CD8-positive, alpha-beta memory T cell (primary cell): ENCODE measurements around the gene MACROD1. TPM values are rescaled to one million over a fixed set of nuclear protein-coding genes. Genes with fewer than 3 reads are reported as not detected.
"Not testable (repeated sequence)": the region's sequence is repeated elsewhere in the genome, so short reads cannot be mapped to it uniquely, and the experiment has no call there.

Experiments used
- CTCF ChIA-PET: fragments of 350-600 bp; sonication (Branson Sonifier 250); formaldehyde crosslinking; loops from one replicate; lab custom pipeline; 2021; ENCODE audit warnings: antibody characterized with exemption; lab: Charles Lee
- POLR2A ChIA-PET: fragments of 350-600 bp; sonication (Branson Sonifier 250); formaldehyde crosslinking; loops from one replicate; lab custom pipeline; 2021; ENCODE audit warnings: antibody characterized with exemption; lab: Charles Lee
- DNase-seq, 5 donors: peaks; one replicate each; pipeline versions ENCODE4 v3.0.0 to v3.0.0-alpha.2; 2020 to 2022; ENCODE audit warnings: mixed read lengths in 1 of 5
- H3K27ac ChIP-seq: one replicate; pipeline ENCODE4 v1.7.0; 2013; ENCODE audit warnings: low read depth, mild to moderate bottlenecking, low read length, moderate library complexity
- H3K27me3 ChIP-seq: 2 replicates; pipeline ENCODE4 v1.7.0; 2013; ENCODE audit warnings: low read length, mild to moderate bottlenecking; ENCODE audit not compliant: insufficient read depth, poor library complexity, severe bottlenecking
- H3K36me3 ChIP-seq: 2 replicates; pipeline ENCODE4 v1.7.0; 2013; ENCODE audit warnings: mild to moderate bottlenecking, low read length, moderate library complexity; ENCODE audit not compliant: insufficient read depth
- H3K4me1 ChIP-seq: 2 replicates; pipeline ENCODE4 v1.7.0; 2013; ENCODE audit warnings: mild to moderate bottlenecking, low read length, moderate library complexity; ENCODE audit not compliant: insufficient read depth
- H3K4me3 ChIP-seq: 2 replicates; pipeline ENCODE4 v1.7.0; 2013; ENCODE audit warnings: mild to moderate bottlenecking, low read length
- H3K9me3 ChIP-seq: 2 replicates; pipeline ENCODE4 v1.7.0; 2013; ENCODE audit warnings: mild to moderate bottlenecking, low read length
- H3K27ac Mint-ChIP-seq, 8 donors: one replicate each; pipeline ENCODE4 v1.8.0; 2020 to 2021; ENCODE audit warnings: mixed read lengths in 8 of 8, mild to moderate bottlenecking in 6 of 8, inconsistent platforms in 3 of 8, moderate library complexity in 3 of 8
- H3K27me3 Mint-ChIP-seq, 2 donors: one replicate each; pipeline ENCODE4 v1.8.0; 2020 to 2021; ENCODE audit warnings: mixed read lengths in 2 of 2, mild to moderate bottlenecking in 1 of 2, moderate library complexity in 1 of 2
- H3K36me3 Mint-ChIP-seq, 3 donors: one replicate each; pipeline ENCODE4 v1.8.0; 2020 to 2021; ENCODE audit warnings: mixed read lengths in 3 of 3, inconsistent platforms in 1 of 3, mild to moderate bottlenecking in 1 of 3
- H3K4me1 Mint-ChIP-seq, 3 donors: one replicate each; pipeline ENCODE4 v1.8.0; 2020 to 2021; ENCODE audit warnings: mixed read lengths in 3 of 3, inconsistent platforms in 1 of 3, mild to moderate bottlenecking in 1 of 3
- H3K4me3 Mint-ChIP-seq, 7 donors: one replicate each; pipeline ENCODE4 v1.8.0; 2020 to 2021; ENCODE audit warnings: mixed read lengths in 7 of 7, mild to moderate bottlenecking in 6 of 7, moderate library complexity in 4 of 7, inconsistent platforms in 2 of 7
- H3K9me3 Mint-ChIP-seq, 5 donors: one replicate each; pipeline ENCODE4 v1.8.0; 2020 to 2022; ENCODE audit warnings: mixed read lengths in 5 of 5, mild to moderate bottlenecking in 3 of 5, moderate library complexity in 2 of 5, inconsistent platforms in 1 of 5
- polyA plus RNA-seq: library from polyadenylated mRNA; unstranded; fragments of 300-500 nt; fragmentation: Illumina TruSeq; gene quantifications from one replicate; pipeline ENCODE4 v1.2.3, GENCODE V29; 2021
- total RNA-seq, 2 experiments: library from RNA; stranded (reverse); gene quantifications; one replicate each; pipeline ENCODE4 v1.2.3, GENCODE V29; 2021

Gene MACROD1
- total and polyA plus RNA-seq, 3 experiments from 2014 or later = 9.2 to 25.5 (median 19.6) TPM

DNA sequence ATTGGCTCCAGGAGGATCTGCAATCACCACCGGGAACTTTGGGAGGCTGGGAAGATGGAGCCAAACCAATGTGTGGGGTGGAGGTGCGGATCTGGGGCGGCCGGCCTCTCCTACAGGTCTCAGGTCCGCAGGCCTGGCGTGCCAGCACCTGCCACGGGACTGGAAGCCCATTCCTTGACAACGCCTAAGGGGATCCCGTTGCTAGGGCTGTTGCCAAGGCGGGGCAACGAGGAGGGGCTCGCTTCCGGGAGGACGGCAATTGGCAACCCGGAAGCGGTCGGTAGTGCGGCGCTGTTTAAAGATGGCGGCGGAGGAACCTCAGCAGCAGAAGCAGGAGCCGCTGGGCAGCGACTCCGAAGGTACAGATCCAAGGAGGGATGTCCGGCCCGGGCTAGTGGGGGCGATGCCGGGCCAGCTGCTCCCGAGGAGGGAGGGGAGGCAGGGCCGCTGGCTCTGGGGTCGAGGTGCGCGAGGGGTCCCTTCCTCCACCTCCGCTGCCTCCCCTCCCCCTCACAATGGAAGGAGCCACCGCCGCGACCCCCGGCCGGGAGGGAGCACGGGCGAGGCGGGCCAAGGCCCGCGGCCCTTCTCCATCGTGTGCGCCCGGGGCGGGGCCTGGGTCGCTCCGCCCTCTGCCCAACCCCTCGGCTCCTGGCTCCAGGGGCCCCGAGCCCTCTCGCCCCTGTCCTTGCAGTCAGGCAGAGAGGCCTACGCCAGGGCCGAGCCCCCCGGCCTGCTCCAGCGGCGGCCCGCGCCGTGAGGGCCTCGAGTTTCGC, 179.6 kb downstream of the MACROD1 start, which contains the start of gene OTUB1:
Gene OTUB1, plus strand, starts transcription at position 283 of the 776 bp plus-strand sequence. Its CDS starts 19 bp downstream, at position 302.
- DNase-seq = peak; percentile 81 to 93 (median 84)
- no peaks in the 10 kb centered on the region for H3K27me3 ChIP-seq
- Mint-ChIP-seq H3K4me1 (peaks cover 27 to 41% (median 37%) of the 10 kb centered on the region in 3 donors), H3K4me3 (peak within 1 kb of the TSS; percentile 96 to 99 (median 99)), H3K36me3 (peaks cover 0 to 35% (median 2%) of the 10 kb centered on the region in 3 donors), H3K27me3 (no peaks in the 10 kb centered on the region), H3K27ac (peak within 1 kb of the TSS; percentile 98 to 100 (median 99)), H3K9me3 (no peaks in the 10 kb centered on the region)
- POLR2A ChIA-PET = interaction anchor here (0.8 to 2.2 kb wide), 5 partner anchors 12 to 148 kb away, joined by 3 to 9 read pairs (median 3); partner anchors contain the start of genes COX8A and MARK2
- H3K36me3 ChIP-seq = peaks cover 12% of the 10 kb centered on the region
- peaks cover 22% of the 10 kb centered on the region for H3K4me1 ChIP-seq
- H3K9me3 ChIP-seq = no peaks in the 10 kb centered on the region
- H3K27ac ChIP-seq = peak within 1 kb of the TSS; percentile 94
- H3K4me3 ChIP-seq = peak within 1 kb of the TSS; percentile 85
- CTCF ChIA-PET = interaction anchor here (0.9 to 1.7 kb wide), 4 partner anchors 14 to 331 kb away, joined by 3 to 7 read pairs (median 4); partner anchors contain the start of genes PRDX5 and TRMT112

DNA sequence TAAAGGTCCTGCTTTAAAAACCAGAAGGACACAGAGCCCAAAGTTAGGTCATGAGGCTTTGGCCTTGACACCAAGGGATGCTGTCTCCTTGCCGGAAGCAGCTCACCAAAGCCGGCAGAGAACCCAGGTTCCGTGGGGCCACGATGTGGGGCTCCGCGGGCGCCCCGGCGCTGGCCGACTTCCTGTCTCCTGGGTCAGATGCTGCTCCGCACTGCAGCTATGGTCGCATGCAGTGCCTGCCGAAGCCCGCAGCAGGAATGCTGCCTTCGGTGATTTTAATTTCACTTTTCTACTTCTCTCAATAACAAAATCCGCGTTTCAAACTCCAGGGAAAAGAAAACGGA, 180.1 kb downstream of the MACROD1 start:
- H3K4me1 ChIP-seq = peaks cover 22% of the 10 kb centered on the region
- no peaks in the 10 kb centered on the region for H3K27me3 Mint-ChIP-seq
- DNase-seq = peak; percentile 57 to 82 (median 72)
- no peaks in the 10 kb centered on the region for H3K27me3 ChIP-seq
- H3K36me3 ChIP-seq = peaks cover 7% of the 10 kb centered on the region
- no peaks in the 10 kb centered on the region for H3K9me3 ChIP-seq
- ChIA-PET POLR2A (interaction anchor here (0.6 to 2.2 kb wide), 6 partner anchors 9 to 148 kb away, joined by 3 to 9 read pairs (median 3); partner anchors contain the start of genes COX8A and MARK2), CTCF (interaction anchor here (0.8 to 1.3 kb wide), 4 partner anchors 14 to 332 kb away, joined by 3 to 4 read pairs (median 4); partner anchors contain the start of genes PRDX5 and TRMT112)
- H3K4me3 Mint-ChIP-seq = peak overlapping the region; percentile 96 to 99 (median 99)
- H3K4me1 Mint-ChIP-seq = peaks cover 27 to 44% (median 32%) of the 10 kb centered on the region in 3 donors
- H3K9me3 Mint-ChIP-seq = no peaks in the 10 kb centered on the region
- peak overlapping the region; percentile 98 to 100 (median 99) for H3K27ac Mint-ChIP-seq
- peaks cover 0 to 30% (median 2%) of the 10 kb centered on the region in 3 donors for H3K36me3 Mint-ChIP-seq
- H3K4me3 ChIP-seq = peak overlapping the region; percentile 85
- peak overlapping the region; percentile 94 for H3K27ac ChIP-seq

DNA sequence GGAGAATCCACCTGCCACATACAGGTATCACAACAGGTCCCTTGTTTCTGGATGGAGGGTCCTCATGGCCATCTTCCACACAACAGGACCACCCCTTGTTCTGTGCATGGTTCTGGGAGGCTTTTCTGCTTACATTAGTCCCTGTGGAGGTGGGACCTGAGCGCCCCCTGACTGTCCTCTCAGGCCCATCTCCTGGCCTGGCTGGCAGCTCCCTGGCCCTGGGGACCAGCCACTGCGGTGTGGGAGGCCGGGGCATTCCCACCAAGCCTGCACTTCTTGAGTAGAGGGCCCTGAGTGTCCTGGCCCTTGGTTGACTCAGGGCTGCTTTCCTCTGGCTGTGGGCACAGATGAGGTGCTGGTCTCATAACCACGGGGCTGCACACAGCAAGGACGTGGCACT, 186.5 kb downstream of the MACROD1 start:
- H3K27ac ChIP-seq = no peak overlapping the region
- Mint-ChIP-seq H3K27me3 (no peaks in the 10 kb centered on the region), H3K27ac (peak overlapping the region in 1 of 8 donors; percentile 50), H3K4me3 (no peak overlapping the region), H3K36me3 (peaks cover 0 to 13% (median 3%) of the 10 kb centered on the region in 3 donors), H3K4me1 (peaks cover 18 to 29% (median 19%) of the 10 kb centered on the region in 3 donors), H3K9me3 (no peaks in the 10 kb centered on the region)
- ChIA-PET CTCF (no interaction called here), POLR2A (interaction anchor here (0.7 kb wide), 1 partner anchor 45 kb away, joined by 4 read pairs; no protein-coding TSS in a partner anchor)
- DNase-seq = no peak
- H3K4me1 ChIP-seq = peaks cover 9% of the 10 kb centered on the region
- H3K4me3 ChIP-seq = no peak overlapping the region
- no peaks in the 10 kb centered on the region for H3K27me3 ChIP-seq
- H3K36me3 ChIP-seq = no peaks in the 10 kb centered on the region
- H3K9me3 ChIP-seq = no peaks in the 10 kb centered on the region

DNA sequence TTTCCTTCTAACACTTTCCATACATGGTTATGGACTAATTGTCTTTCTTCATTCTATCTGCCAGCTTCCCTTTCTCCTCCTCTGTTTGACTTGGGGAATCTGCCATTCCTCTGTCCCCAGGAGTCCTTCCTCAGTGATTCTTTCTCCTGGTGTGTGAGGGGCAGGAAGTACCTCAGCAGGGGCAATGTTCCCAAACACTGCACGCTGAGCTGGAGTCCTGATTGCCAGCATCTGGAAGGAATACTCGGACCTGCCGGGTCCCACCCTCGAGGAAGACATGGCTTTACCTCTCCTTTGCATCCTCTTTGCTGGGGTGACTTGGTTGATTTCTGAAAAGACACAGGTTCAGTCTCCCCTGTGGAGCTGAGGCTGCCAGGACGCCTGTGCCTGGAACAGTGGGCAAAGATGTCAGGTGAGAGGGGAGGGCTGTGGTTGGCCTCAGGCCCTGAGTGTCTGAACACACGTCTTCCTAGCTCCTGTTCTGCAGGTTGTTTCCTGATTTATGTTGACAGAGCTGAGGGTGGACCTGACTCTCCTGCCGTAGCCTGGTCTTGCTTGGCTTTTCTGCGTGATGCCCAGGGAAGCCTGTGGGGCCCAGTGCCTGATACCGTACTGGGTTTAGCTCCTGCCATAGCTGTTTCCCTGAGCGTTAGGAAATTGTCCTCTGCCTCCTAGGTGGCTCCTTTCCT, 187.2 kb downstream of the MACROD1 start:
- DNase-seq = no peak
- ChIA-PET POLR2A (interaction anchor here (0.6 kb wide), 1 partner anchor 674 kb away, joined by 4 read pairs; no protein-coding TSS in a partner anchor), CTCF (interaction anchor here (0.5 to 1.5 kb wide), 4 partner anchors 22 to 442 kb away, joined by 3 to 5 read pairs (median 3); no protein-coding TSS in a partner anchor)
- Mint-ChIP-seq H3K36me3 (peaks cover 0 to 14% (median 3%) of the 10 kb centered on the region in 3 donors), H3K27ac (peak overlapping the region in 5 of 8 donors; percentile 15 to 82 (median 60)), H3K4me1 (peaks cover 23 to 35% (median 25%) of the 10 kb centered on the region in 3 donors), H3K9me3 (no peaks in the 10 kb centered on the region), H3K4me3 (peak overlapping the region in 2 of 7 donors; percentile 10 to 27), H3K27me3 (no peaks in the 10 kb centered on the region)
- Histone ChIP-seq H3K27me3 (no peaks in the 10 kb centered on the region), H3K4me3 (no peak overlapping the region), H3K36me3 (no peaks in the 10 kb centered on the region), H3K27ac (no peak overlapping the region), H3K4me1 (peaks cover 13% of the 10 kb centered on the region), H3K9me3 (no peaks in the 10 kb centered on the region)

DNA sequence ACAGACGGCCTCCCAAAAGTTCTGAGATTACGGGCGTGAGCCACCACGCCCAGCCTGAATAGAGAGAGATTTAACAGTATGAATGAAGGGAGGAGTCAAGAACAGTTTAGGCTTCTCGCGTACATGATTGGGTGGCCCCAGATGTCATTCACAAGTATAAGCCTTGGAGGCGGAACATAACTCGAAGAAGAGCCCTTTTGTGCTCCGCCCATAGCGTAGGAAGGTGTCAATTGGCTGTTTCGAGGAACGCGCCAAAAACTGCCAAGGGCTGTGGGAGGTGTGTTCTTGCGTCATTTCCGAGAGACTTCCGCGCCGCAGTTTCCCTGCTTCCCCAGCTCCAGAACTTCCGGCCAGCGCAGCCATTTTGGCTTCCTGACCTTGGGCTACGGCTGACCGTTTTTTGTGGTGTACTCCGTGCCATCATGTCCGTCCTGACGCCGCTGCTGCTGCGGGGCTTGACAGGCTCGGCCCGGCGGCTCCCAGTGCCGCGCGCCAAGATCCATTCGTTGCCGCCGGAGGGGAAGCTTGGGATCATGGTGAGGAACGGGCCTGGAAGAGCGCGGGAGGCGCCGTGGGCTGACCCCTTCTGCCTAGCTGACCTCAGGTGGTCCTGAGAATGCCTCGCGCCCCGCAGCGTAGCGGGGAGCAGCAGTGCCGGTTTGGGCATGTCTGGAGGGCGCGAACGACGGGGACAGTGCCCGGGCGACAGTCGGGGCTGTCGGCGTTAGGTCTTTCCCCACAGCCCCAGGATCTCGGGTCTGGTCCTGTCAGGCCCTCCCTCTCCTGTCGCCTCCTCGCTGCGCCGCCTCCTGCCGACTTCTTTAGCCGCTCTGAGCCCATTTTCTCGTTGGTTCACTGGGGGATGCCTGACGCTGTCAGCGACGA, 191.4 kb downstream of the MACROD1 start, which contains the start of gene COX8A:
Gene COX8A, plus strand, starts transcription at position 362 of the 885 bp plus-strand sequence. Its CDS starts 61 bp downstream, at position 423.
- Histone ChIP-seq H3K27ac (peak within 1 kb of the TSS; percentile 92), H3K4me3 (peak within 1 kb of the TSS; percentile 100), H3K4me1 (peaks cover 13% of the 10 kb centered on the region), H3K9me3 (no peaks in the 10 kb centered on the region), H3K27me3 (no peaks in the 10 kb centered on the region), H3K36me3 (no peaks in the 10 kb centered on the region)
- peaks cover under 1 to 6% of the 10 kb centered on the region in 2 donors for H3K27me3 Mint-ChIP-seq
- H3K4me1 Mint-ChIP-seq = peaks cover 25 to 35% (median 25%) of the 10 kb centered on the region in 3 donors
- H3K36me3 Mint-ChIP-seq = peaks cover 0 to 14% (median 3%) of the 10 kb centered on the region in 3 donors
- ChIA-PET CTCF (interaction anchor here (1.0 to 1.6 kb wide), 5 partner anchors 10 to 211 kb away, joined by 3 to 5 read pairs (median 4); partner anchors contain the start of gene STIP1), POLR2A (interaction anchor here (0.6 to 1.0 kb wide), 2 partner anchors 11 to 24 kb away, joined by 4 to 6 read pairs; partner anchors contain the start of gene OTUB1)
- DNase-seq = peak; percentile 88 to 97 (median 94)
- H3K9me3 Mint-ChIP-seq = no peaks in the 10 kb centered on the region
- H3K27ac Mint-ChIP-seq = peak within 1 kb of the TSS; percentile 99 to 100 (median 100)
- H3K4me3 Mint-ChIP-seq = peak within 1 kb of the TSS; percentile 99 to 100 (median 100)

DNA sequence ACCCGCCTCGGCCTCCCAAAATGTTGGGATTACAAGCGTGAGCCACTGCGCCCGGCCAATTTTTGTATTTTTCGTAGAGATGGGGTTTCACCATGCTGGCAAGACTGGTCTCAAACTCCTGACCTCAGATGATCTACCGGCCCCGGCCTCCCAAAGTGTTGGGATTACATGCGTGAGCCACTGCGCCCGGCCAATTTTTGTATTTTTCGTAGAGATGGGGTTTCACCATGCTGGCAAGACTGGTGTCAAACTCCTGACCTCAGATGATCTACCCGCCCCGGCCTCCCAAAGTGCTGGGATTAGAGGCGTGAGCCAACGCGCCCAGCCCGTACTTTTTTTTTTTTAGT, 192.0 kb downstream of the MACROD1 start:
- ChIA-PET POLR2A (interaction anchor here (0.6 to 1.0 kb wide), 2 partner anchors 12 to 23 kb away, joined by 4 to 6 read pairs; partner anchors contain the start of gene OTUB1), CTCF (interaction anchor here (1.0 to 1.3 kb wide), 4 partner anchors 12 to 212 kb away, joined by 3 to 4 read pairs (median 3); partner anchors contain the start of gene STIP1)
- peaks cover 25 to 35% (median 25%) of the 10 kb centered on the region in 3 donors for H3K4me1 Mint-ChIP-seq
- H3K4me3 Mint-ChIP-seq = peak overlapping the region; percentile 99 to 100 (median 100)
- H3K4me3 ChIP-seq = peak overlapping the region; percentile 43
- peak overlapping the region; percentile 99 to 100 (median 100) for H3K27ac Mint-ChIP-seq
- not testable (repeated sequence) for H3K36me3 ChIP-seq, H3K27ac ChIP-seq, H3K9me3 ChIP-seq, H3K9me3 Mint-ChIP-seq, H3K27me3 ChIP-seq
- peaks cover 0 to 14% (median 3%) of the 10 kb centered on the region in 3 donors for H3K36me3 Mint-ChIP-seq
- peaks cover 2 to 11% of the 10 kb centered on the region in 2 donors for H3K27me3 Mint-ChIP-seq
- H3K4me1 ChIP-seq = peaks cover 13% of the 10 kb centered on the region
- peak in 1 of 5 donors; percentile 53 for DNase-seq
